Measurements from ENCODE around the gene FAN1. TPM values are rescaled to one million over a fixed set of nuclear protein-coding genes. Genes with fewer than 3 reads are reported as not detected.

Gene FAN1
- total RNA-seq, 1 donor from 2014 or later: 25.3 TPM

DNA sequence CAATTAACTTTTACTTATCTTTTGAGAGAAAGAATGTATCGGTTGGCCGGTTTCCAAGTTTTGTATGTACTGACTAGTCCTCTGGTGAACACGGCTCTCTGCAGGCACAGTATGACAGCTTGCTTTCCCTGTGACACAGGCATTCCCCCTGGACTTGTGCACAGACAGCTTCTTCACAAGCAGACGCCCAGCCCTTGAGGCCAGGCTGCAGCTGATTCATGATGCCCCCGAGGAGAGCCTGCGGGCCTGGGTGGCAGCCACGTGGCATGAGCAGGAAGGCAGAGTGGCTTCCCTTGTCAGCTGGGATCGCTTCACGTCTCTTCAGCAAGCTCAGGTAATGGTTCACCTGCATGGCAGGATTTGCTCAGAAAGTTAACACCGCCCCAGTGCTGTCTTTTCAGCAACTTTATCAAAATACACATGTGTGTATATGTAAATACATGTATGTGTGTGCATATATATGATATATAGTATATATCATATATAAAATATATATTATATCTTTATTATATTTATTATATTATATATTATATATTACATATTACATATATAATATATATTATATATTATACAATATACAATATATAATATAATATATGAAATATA, 25.5 kb downstream of the FAN1 start:
- intact Hi-C loops (cut with micrococcal nuclease): no loop called here
- TF ChIP-seq, protein P1, sequence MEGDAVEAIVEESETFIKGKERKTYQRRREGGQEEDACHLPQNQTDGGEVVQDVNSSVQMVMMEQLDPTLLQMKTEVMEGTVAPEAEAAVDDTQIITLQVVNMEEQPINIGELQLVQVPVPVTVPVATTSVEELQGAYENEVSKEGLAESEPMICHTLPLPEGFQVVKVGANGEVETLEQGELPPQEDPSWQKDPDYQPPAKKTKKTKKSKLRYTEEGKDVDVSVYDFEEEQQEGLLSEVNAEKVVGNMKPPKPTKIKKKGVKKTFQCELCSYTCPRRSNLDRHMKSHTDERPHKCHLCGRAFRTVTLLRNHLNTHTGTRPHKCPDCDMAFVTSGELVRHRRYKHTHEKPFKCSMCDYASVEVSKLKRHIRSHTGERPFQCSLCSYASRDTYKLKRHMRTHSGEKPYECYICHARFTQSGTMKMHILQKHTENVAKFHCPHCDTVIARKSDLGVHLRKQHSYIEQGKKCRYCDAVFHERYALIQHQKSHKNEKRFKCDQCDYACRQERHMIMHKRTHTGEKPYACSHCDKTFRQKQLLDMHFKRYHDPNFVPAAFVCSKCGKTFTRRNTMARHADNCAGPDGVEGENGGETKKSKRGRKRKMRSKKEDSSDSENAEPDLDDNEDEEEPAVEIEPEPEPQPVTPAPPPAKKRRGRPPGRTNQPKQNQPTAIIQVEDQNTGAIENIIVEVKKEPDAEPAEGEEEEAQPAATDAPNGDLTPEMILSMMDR (IDR thresholded peaks at IDR 0.05; ENCODE audit: borderline replicate concordance): no peak

DNA sequence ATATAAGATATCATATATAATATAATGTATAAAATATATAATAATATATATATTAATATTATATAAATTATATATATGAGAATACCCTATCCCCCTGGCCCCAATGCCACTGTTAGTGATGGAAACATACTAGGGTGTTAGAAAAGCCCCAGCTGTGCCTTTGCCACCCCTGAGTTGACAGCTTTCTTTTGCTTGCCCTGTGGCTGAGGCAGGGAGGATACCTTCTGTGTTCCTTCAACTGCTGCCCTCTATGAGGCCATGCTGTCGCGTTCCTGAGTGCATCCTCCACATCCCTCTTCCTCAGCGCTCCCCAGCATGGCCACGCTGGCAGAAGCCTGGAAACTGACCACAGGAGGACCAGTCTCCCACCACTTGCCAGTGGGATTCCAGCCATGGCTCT, 26.3 kb downstream of the FAN1 start:
- intact Hi-C loops (cut with micrococcal nuclease): no loop called here

More for the DNA sequence above, 25.5 kb downstream of the FAN1 start:
- DNase-seq: no peak
- Histone ChIP-seq H3K27ac (replicated peaks) (no peak overlapping the region), H3K4me3 (no peak overlapping the region), H3K36me3 (peaks cover 74% of the 10 kb centered on the region), H3K4me1 (peaks cover 6% of the 10 kb centered on the region), H3K27me3 (ENCODE audit: low read depth) (no peaks in the 10 kb centered on the region), H3K9me3 (replicated peaks) (no peaks in the 10 kb centered on the region)

DNA sequence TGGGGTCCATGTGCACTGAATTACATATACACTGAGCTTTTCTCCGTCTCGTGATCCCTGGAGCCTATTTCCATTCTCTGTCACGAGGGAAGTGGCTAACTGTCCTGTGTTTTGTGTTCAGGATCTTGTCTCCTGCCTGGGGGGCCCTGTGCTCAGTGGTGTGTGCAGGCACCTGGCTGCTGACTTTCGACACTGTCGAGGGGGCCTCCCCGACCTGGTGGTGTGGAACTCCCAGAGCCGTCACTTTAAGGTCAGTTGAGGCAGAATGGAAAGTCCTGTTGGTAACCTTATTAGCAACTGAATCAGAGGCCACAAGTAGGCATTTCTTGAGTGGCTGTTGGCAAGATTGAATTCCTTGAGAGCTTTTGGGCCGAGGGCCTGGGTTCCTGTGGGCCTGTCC, 26.7 kb downstream of the FAN1 start:
- intact Hi-C loops (cut with micrococcal nuclease): no loop called here
- Histone ChIP-seq H3K4me1 (no peaks in the 10 kb centered on the region), H3K27me3 (ENCODE audit: low read depth) (no peaks in the 10 kb centered on the region), H3K36me3 (peaks cover 72% of the 10 kb centered on the region), H3K27ac (replicated peaks) (no peak overlapping the region), H3K4me3 (no peak overlapping the region), H3K9me3 (replicated peaks) (no peaks in the 10 kb centered on the region)
- TF ChIP-seq, protein P1 (IDR thresholded peaks at IDR 0.05; ENCODE audit: borderline replicate concordance): no peak
- DNase-seq: no peak

More for the DNA sequence above, 26.3 kb downstream of the FAN1 start:
- no peak overlapping the region for H3K27ac ChIP-seq (replicated peaks)
- H3K36me3 ChIP-seq: peaks cover 72% of the 10 kb centered on the region
- H3K9me3 ChIP-seq (replicated peaks): no peaks in the 10 kb centered on the region
- no peak overlapping the region for H3K4me3 ChIP-seq
- TF ChIP-seq, protein P1 (IDR thresholded peaks at IDR 0.05; ENCODE audit: borderline replicate concordance): no peak
- H3K4me1 ChIP-seq: no peaks in the 10 kb centered on the region
- no peak for DNase-seq
- no peaks in the 10 kb centered on the region for H3K27me3 ChIP-seq (ENCODE audit: low read depth)

DNA sequence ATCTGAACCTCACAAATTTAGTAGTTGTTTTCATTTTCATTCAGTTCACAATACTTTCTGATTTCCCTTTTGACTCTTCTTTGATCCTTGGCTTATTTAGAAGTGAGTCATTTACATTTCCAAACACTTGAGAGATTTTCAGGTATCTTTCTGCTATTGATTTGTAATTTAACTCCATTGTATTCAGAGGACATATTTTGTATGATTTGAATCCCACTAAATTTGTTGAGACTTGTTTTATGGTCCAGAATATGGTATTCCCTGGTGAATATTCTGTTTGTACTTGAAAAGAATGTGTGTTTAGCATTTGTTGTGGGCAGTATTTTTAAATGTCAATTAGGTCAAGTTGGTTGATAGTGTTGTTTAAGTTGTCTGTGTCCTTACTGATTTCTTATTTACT, 29.6 kb downstream of the FAN1 start:
- no peaks in the 10 kb centered on the region for H3K27me3 ChIP-seq (ENCODE audit: low read depth)
- no peaks in the 10 kb centered on the region for H3K4me1 ChIP-seq
- TF ChIP-seq, protein P1 (IDR thresholded peaks at IDR 0.05; ENCODE audit: borderline replicate concordance): no peak
- H3K36me3 ChIP-seq: peaks cover 70% of the 10 kb centered on the region
- intact Hi-C loops (cut with micrococcal nuclease): no loop called here
- H3K9me3 ChIP-seq (replicated peaks): no peaks in the 10 kb centered on the region
- no peak overlapping the region for H3K4me3 ChIP-seq
- H3K27ac ChIP-seq (replicated peaks): no peak overlapping the region
- no peak for DNase-seq

DNA sequence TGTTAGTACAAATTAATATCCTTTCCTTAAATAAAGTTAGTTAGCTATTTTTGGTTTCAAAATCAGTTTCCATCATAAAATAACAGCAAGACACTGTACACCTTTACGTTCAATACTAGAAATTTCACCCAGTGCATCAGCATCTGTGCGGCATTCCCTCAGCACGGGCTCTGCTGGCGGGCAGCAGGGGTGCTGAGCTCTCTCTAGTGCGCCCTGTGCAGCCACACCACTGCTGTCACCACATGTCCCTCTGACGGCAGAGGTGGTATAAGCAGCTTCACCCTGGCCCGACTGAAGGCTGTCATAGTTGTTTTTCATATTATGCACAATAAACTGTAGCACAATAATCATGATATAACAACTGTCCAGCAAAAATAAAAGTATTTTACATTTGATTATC, 35.4 kb downstream of the FAN1 start:
- no peak for DNase-seq
- no peaks in the 10 kb centered on the region for H3K27me3 ChIP-seq (ENCODE audit: low read depth)

More for the DNA sequence above, 35.4 kb downstream of the FAN1 start:
- TF ChIP-seq, protein P1 (IDR thresholded peaks at IDR 0.05; ENCODE audit: borderline replicate concordance): no peak
- Histone ChIP-seq H3K9me3 (replicated peaks) (no peaks in the 10 kb centered on the region), H3K27ac (replicated peaks) (no peak overlapping the region), H3K4me1 (no peaks in the 10 kb centered on the region), H3K36me3 (peaks cover 93% of the 10 kb centered on the region), H3K4me3 (no peak overlapping the region)
- intact Hi-C loops (cut with micrococcal nuclease): no loop called here
